ENCODE data around the gene GAREM2. TPM values are rescaled to one million over a fixed set of nuclear protein-coding genes. Genes with fewer than 3 reads are reported as not detected.

Gene GAREM2
- total RNA-seq, 2 experiments from 2014 or later: not detected

- POLR2A ChIA-PET: no interaction called here
- no peak for TF ChIP-seq EZH2phosphoT487 (IDR thresholded peaks at IDR 0.05; ENCODE audit: borderline replicate concordance, low read depth, low read length)
- no peak for TF ChIP-seq CTCF (conservative IDR thresholded peaks at IDR 0.05; ENCODE audit: low read length)
- H2AFZ ChIP-seq (ENCODE audit: low read length): no peak overlapping the region
- DNase-seq (ENCODE audit: low spot score): no peak
- CTCF ChIA-PET (ENCODE audit: unreplicated experiment): interaction anchor here (0.5 kb wide), 1 partner anchor 9 kb away, joined by 3 read pairs; no protein-coding TSS in a partner anchor
- H3K79me2 ChIP-seq (ENCODE audit: insufficient read depth, low read depth, low read length): no peaks in the 10 kb centered on the region
- intact Hi-C loops (cut with micrococcal nuclease; ENCODE audit: unreplicated experiment): no loop called here
- BruUV-seq (replicated peaks): no TSS peak
- H3K4me3 ChIP-seq (ENCODE audit: low read depth, low read length, poor library complexity, severe bottlenecking): no peak overlapping the region
- H3K9me3 ChIP-seq (ENCODE audit: low read length): no peaks in the 10 kb centered on the region
- H3K4me2 ChIP-seq (ENCODE audit: low read length): no peak overlapping the region
- H3K4me1 ChIP-seq (ENCODE audit: insufficient read depth, low read length, poor library complexity, severe bottlenecking): no peaks in the 10 kb centered on the region
- H4K20me1 ChIP-seq (ENCODE audit: insufficient read depth, low read length): no peaks in the 10 kb centered on the region
- no peaks in the 10 kb centered on the region for H3K36me3 ChIP-seq (ENCODE audit: insufficient read depth, low read length)
- H3K9me2 ChIP-seq (ENCODE audit: insufficient read depth, low read length): no peaks in the 10 kb centered on the region
- H3K27ac ChIP-seq (ENCODE audit: low read depth, low read length, poor library complexity, severe bottlenecking): no peak overlapping the region
These were observed 558 bp upstream of the GAREM2 start for GRCh38 chr2:26172189-26172870.

- Histone ChIP-seq H3K36me3 (ENCODE audit: insufficient read depth, low read length) (no peaks in the 10 kb centered on the region), H3K79me2 (ENCODE audit: insufficient read depth, low read depth, low read length) (no peaks in the 10 kb centered on the region), H3K4me3 (ENCODE audit: low read depth, low read length, poor library complexity, severe bottlenecking) (no peak overlapping the region), H3K4me1 (ENCODE audit: insufficient read depth, low read length, poor library complexity, severe bottlenecking) (no peaks in the 10 kb centered on the region), H4K20me1 (ENCODE audit: insufficient read depth, low read length) (no peaks in the 10 kb centered on the region), H3K9me2 (ENCODE audit: insufficient read depth, low read length) (no peaks in the 10 kb centered on the region), H3K4me2 (ENCODE audit: low read length) (no peak overlapping the region), H3K27ac (ENCODE audit: low read depth, low read length, poor library complexity, severe bottlenecking) (no peak overlapping the region), H3K9me3 (ENCODE audit: low read length) (no peaks in the 10 kb centered on the region), H2AFZ (ENCODE audit: low read length) (no peak overlapping the region)
- ChIA-PET CTCF (ENCODE audit: unreplicated experiment) (no interaction called here), POLR2A (no interaction called here)
- DNase-seq (ENCODE audit: low spot score): no peak
- TF ChIP-seq CTCF (conservative IDR thresholded peaks at IDR 0.05; ENCODE audit: low read length): no peak
- TF ChIP-seq EZH2phosphoT487 (IDR thresholded peaks at IDR 0.05; ENCODE audit: borderline replicate concordance, low read depth, low read length): no peak
- BruUV-seq (replicated peaks): no TSS peak
- intact Hi-C loops (cut with micrococcal nuclease; ENCODE audit: unreplicated experiment): no loop called here
These were observed 1.0 kb downstream of the GAREM2 start for GRCh38 chr2:26173776-26174482.
